Activated naive CD8-positive, alpha-beta T cell treated with anti-CD3 and anti-CD28 coated beads for 36 hours (primary cell): Measurements from ENCODE around the gene FBXO2. TPM values are rescaled to one million over a fixed set of nuclear protein-coding genes. Genes with fewer than 3 reads are reported as not detected.
"Not testable (repeated sequence)": the region's sequence is repeated elsewhere in the genome, so short reads cannot be mapped to it uniquely, and the experiment has no call there.

Experiments
- DNase-seq: peaks from one replicate; pipeline ENCODE4 v3.0.0; 2021
- H3K27ac Mint-ChIP-seq: one replicate; pipeline ENCODE4 v1.8.0; 2022; ENCODE audit warnings: mild to moderate bottlenecking, moderate library complexity, mixed read lengths
- H3K27me3 Mint-ChIP-seq: one replicate; pipeline ENCODE4 v1.8.0; 2022; ENCODE audit warnings: mild to moderate bottlenecking, mixed read lengths
- H3K36me3 Mint-ChIP-seq: one replicate; pipeline ENCODE4 v1.8.0; 2021; ENCODE audit warnings: mild to moderate bottlenecking, mixed read lengths
- H3K4me1 Mint-ChIP-seq: one replicate; pipeline ENCODE4 v1.8.0; 2021; ENCODE audit warnings: mixed read lengths
- H3K4me3 Mint-ChIP-seq: one replicate; pipeline ENCODE4 v1.8.0; 2022; ENCODE audit warnings: mild to moderate bottlenecking, moderate library complexity, mixed read lengths
- H3K9me3 Mint-ChIP-seq: one replicate; pipeline ENCODE4 v1.8.0; 2022; ENCODE audit warnings: mixed read lengths
- total RNA-seq, 2 experiments: library from RNA; stranded (reverse); gene quantifications; one replicate each; pipeline ENCODE4 v1.2.3, GENCODE V29; 2021

The FBXO2 gene
- total RNA-seq, 2 experiments from 2014 or later, result 1.5 to 1.7 TPM

DNA sequence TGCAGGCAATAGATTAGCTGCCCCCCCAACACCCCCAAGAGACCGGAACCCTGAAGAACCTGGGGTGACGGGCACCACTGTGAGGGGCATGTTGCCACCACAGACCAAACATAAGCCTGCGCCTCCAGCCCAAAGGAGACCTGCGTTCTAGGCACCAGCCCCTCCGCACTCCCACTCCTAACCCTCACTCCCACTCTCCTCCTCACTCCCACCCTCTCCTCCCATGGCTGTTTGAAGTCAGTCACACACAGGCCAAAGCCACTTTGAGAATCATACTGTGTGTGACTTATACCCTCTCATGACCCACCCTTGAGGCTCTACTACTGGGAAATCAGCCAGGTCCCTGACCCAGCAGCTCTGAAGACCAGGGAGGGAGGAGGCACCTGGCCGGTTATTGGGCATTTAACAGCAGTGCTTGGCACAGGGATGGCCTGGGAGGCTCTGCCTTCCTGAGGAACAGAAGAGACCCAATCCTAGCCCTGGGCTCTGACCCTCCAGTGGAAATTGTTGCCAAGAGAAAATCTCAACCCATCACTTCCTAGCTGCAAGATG, 43.5 kb downstream of the FBXO2 start:
- no peaks in the 10 kb centered on the region for H3K36me3 Mint-ChIP-seq
- no peak overlapping the region for H3K4me3 Mint-ChIP-seq
- no peak overlapping the region for H3K27ac Mint-ChIP-seq
- H3K27me3 Mint-ChIP-seq, result peaks cover 7% of the 10 kb centered on the region
- DNase-seq, result no peak
- no peaks in the 10 kb centered on the region for H3K9me3 Mint-ChIP-seq
- H3K4me1 Mint-ChIP-seq, result no peaks in the 10 kb centered on the region

DNA sequence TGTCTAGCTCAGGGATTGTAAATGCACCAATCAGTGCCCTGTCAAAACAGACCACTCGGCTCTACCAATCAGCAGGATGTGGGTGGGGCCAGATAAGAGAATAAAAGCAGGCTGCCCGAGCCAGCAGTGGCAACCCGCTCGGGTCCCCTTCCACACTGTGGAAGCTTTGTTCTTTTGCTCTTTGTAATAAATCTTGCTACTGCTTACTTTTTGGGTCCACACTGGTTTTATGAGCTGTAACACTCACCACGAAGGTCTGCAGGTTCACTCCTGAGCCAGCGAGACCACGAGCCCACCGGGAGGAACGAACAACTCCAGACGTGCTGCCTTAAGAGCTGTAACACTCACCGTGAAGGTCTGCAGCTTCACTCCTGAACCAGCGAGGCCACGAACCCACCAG, 44.9 kb downstream of the FBXO2 start:
- not testable (repeated sequence) for DNase-seq, H3K4me3 Mint-ChIP-seq, H3K27ac Mint-ChIP-seq, H3K4me1 Mint-ChIP-seq, H3K36me3 Mint-ChIP-seq, H3K27me3 Mint-ChIP-seq, H3K9me3 Mint-ChIP-seq

DNA sequence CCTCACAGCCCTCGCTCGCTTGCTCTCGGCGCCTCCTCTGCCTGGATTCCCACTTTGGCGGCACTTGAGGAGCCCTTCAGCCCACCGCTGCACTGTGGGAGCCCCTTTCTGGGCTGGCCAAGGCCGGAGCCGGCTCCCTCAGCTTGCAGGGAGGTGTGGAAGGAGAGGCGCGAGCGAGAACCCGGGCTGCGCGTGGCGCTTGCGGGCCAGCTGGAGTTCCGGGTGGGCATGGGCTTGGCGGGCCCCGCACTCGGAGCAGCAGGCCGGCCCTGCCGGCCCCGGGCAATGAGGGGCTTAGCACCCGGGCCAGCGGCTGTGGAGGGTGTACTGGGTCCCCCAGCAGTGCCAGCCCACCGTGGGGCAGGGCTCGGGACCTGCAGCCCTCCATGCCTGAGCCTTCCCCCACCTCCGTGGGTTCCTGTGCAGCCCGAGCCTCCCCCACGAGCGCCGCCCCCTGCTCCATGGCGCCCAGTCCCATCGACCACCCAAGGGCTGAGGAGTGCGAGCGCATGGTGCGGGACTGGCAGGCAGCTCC, 45.6 kb downstream of the FBXO2 start:
- DNase-seq, H3K27me3 Mint-ChIP-seq, H3K4me3 Mint-ChIP-seq, H3K36me3 Mint-ChIP-seq, H3K9me3 Mint-ChIP-seq, H3K4me1 Mint-ChIP-seq, H3K27ac Mint-ChIP-seq: not testable (repeated sequence)

DNA sequence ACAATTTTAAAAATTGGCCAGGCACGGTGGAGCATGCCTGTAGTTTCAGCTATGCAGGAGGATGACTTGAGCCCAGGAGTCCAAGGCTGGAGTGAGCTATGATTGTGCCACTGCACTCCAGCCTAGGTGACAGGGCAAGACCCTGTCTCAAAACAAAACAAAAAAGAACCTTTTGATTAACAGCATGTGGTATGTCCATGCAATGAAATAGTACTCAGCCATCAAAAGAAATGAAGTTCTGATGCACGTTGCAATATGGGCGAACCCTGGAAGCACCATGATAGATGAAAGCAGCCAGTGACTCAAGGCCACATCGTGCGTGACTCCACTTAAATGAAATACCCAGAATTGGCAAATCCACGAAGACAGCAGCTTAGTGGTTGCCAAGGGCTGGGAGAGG, 47.5 kb downstream of the FBXO2 start:
- Mint-ChIP-seq H3K27me3 (peaks cover 10% of the 10 kb centered on the region), H3K27ac (no peak overlapping the region), H3K4me3 (no peak overlapping the region), H3K36me3 (no peaks in the 10 kb centered on the region), H3K9me3 (no peaks in the 10 kb centered on the region), H3K4me1 (no peaks in the 10 kb centered on the region)
- no peak for DNase-seq

DNA sequence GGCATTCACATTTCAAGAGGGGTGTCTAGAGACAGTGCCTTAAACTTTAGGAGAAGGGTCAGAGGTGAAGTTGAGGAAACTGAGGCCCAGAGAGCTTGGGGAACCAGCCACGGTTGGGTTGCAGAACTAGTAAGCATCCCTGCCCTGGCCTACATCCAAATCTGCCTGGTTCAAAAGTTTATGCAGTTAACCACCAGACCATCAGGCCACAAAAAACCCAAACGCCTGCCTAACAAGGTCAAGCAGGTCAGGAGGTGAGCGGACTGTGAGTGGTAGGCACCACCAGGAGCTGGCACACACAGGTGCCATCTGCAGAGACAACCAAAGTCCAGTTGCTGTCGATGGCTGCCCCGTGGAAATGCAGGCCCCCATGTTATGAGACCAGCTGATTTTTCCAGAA, 51.2 kb downstream of the FBXO2 start:
- Mint-ChIP-seq H3K27ac (no peak overlapping the region), H3K27me3 (peaks cover 7% of the 10 kb centered on the region), H3K4me1 (no peaks in the 10 kb centered on the region), H3K9me3 (no peaks in the 10 kb centered on the region), H3K4me3 (no peak overlapping the region), H3K36me3 (no peaks in the 10 kb centered on the region)
- DNase-seq, result no peak

DNA sequence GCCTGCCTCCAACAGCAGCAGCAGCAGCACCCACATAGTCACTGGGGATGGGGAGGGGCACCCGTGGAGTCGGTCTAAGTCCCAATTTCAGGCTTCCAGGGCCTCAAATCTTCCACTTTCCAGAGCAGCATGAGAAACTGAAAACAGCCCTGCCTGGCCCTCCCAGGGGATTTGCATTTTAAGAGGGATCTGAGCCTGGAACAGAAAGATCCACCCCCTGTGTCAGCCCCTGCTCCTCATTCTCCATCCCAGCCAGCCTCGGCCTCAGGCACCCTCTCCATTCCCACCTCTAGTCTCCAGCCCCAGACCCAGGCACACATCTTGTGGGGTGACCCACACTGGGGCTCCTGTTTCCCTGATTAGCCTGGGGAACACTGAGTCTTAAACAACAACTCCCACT, 51.8 kb downstream of the FBXO2 start:
- H3K27ac Mint-ChIP-seq, result no peak overlapping the region
- no peaks in the 10 kb centered on the region for H3K36me3 Mint-ChIP-seq
- no peaks in the 10 kb centered on the region for H3K4me1 Mint-ChIP-seq
- DNase-seq, result no peak
- no peak overlapping the region for H3K4me3 Mint-ChIP-seq
- H3K9me3 Mint-ChIP-seq, result no peaks in the 10 kb centered on the region
- H3K27me3 Mint-ChIP-seq, result peaks cover 7% of the 10 kb centered on the region

DNA sequence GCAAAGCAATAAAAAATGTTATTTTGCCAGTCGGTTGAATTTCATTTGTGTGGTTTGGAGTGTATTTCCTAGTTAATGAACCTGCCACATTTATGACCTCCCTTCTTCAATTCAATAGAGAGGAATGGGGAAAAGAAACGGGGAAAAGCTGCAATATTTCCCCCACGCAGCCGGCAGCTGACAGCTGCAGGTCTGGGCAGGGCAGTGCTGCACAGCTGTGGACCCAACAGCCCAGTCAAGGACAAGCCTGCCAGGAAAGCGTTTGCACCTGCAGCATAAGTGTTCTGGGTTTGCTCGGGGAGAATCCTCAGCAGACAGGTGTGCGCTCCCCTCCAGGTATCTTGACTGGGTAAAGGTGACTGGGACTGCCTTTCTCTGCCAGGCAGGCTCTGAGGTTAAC, 53.4 kb downstream of the FBXO2 start:
- H3K4me3 Mint-ChIP-seq, result no peak overlapping the region
- H3K27me3 Mint-ChIP-seq, result peaks cover 3% of the 10 kb centered on the region
- no peaks in the 10 kb centered on the region for H3K4me1 Mint-ChIP-seq

DNA sequence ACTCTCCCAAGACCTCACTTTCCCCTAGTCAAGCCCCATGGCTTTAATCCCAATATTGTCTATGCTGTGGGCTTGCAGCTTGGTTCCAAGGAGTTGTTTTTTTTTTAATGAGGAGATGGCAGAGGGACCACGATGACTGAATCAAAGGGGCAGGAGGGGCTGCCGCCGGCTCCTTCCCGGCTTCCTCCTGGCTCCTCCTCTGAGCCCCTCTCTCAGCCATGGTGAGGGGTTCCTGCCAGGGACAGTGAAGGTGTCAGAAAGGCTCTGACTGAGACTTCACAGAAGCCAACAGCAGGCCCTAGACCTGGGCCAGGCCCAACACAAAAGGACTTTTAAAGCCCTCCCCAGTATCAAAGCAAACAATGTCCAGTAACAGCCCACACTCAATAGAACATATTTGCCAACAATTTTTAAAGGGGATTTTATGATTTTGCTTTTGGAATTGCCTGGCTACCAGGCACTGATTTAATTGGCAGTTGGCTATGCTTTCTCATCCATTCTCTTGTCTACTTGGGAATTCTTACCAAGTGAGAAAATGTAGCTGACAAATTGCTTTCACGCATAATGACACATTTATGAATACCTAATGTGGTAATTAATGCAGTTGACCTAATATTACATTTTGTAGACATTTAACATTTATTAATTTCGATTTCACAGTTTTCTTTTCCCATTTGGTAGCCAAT, 54.2 kb downstream of the FBXO2 start:
- Mint-ChIP-seq H3K4me3 (no peak overlapping the region), H3K9me3 (no peaks in the 10 kb centered on the region), H3K36me3 (no peaks in the 10 kb centered on the region), H3K4me1 (no peaks in the 10 kb centered on the region), H3K27me3 (peaks cover 7% of the 10 kb centered on the region), H3K27ac (no peak overlapping the region)
- DNase-seq, result no peak

More for the DNA sequence above, 53.4 kb downstream of the FBXO2 start:
- Mint-ChIP-seq H3K27ac (no peak overlapping the region), H3K36me3 (no peaks in the 10 kb centered on the region), H3K9me3 (no peaks in the 10 kb centered on the region)
- no peak for DNase-seq

DNA sequence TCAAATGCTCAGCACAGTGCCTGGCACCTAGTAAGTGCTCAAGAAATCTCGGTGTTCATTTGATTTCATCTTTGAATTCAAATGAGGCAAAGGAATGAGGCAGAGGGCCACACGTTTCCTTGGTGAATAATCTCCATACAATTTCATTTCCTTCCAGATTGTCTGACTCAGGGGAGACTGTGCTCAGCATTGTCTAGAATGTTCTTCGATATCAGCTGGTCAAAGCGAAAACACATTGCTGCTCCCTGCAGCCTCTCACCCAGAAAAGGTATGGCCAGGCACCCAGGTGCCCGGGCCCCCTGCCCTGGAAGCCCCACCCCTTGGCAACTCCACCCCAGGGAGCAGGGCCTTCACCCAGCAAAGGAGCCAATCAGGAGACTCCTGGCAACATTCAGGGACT, 55.8 kb downstream of the FBXO2 start:
- Mint-ChIP-seq H3K4me1 (no peaks in the 10 kb centered on the region), H3K9me3 (no peaks in the 10 kb centered on the region), H3K27me3 (peaks cover 12% of the 10 kb centered on the region), H3K36me3 (no peaks in the 10 kb centered on the region), H3K4me3 (no peak overlapping the region), H3K27ac (no peak overlapping the region)
- no peak for DNase-seq

Other genes with a start within 250 kb of the FBXO2 start
- under 1 TPM; 0.20 to 0.58 TPM for gene DISP3, start 175.3 kb downstream of the FBXO2 start, total RNA-seq
- gene FBXO44, start 448 bp upstream of the FBXO2 start, total RNA-seq, result 10 to 100 TPM; 14.4 to 15.9 TPM
- 10 to 100 TPM; 15.5 to 16.8 TPM for gene FBXO6, start 9.8 kb upstream of the FBXO2 start, total RNA-seq
- gene MAD2L2, start 26.7 kb upstream of the FBXO2 start, total RNA-seq, result 10 to 100 TPM; 71.9 to 72.1 TPM
- gene DRAXIN, start 37.3 kb upstream of the FBXO2 start, total RNA-seq, result under 1 TPM; 0.08 to 0.16 TPM
- gene AGTRAP, start 81.7 kb upstream of the FBXO2 start, total RNA-seq, result 10 to 100 TPM; 10.2 to 11.0 TPM
- gene C1orf167, start 107.8 kb upstream of the FBXO2 start, total RNA-seq, result not detected
- 10 to 100 TPM; 11.0 to 12.2 TPM for gene MTHFR, start 151.5 kb upstream of the FBXO2 start, total RNA-seq
- 10 to 100 TPM in 1 of 2 experiments, 1 to 10 TPM in 1; 9.6 to 13.3 TPM for gene CLCN6, start 151.8 kb upstream of the FBXO2 start, total RNA-seq
- gene NPPA, start 193.4 kb upstream of the FBXO2 start, total RNA-seq, result not detected
- not detected for gene NPPB, start 204.5 kb upstream of the FBXO2 start, total RNA-seq